Kidney (tissue), 14 donors: Measurements from ENCODE around the gene HOXB1. TPM values are rescaled to one million over a fixed set of nuclear protein-coding genes. Genes with fewer than 3 reads are reported as not detected.
A peak's percentile ranks its signal among the peaks of the same experiment; 100 is the strongest.

ENCODE experiments used
- DNase-seq, 5 donors: peaks; one replicate each; pipeline ENCODE4 v3.0.0-alpha.2; 2013 to 2020
- FAIRE-seq: peaks from 2 replicates; lab custom pipeline; 2012; peaks lifted over from hg19 to GRCh38; lab: Jason Lieb, UNC
- H3K27ac ChIP-seq, 2 donors: one replicate each; pipeline ENCODE4 v1.7.0; 2013; ENCODE audit warnings: low read depth in 2 of 2, low read length in 2 of 2, inconsistent platforms in 1 of 2
- H3K27me3 ChIP-seq: one replicate; pipeline ENCODE4 v1.7.1; 2013; ENCODE audit warnings: low read length, inconsistent platforms; ENCODE audit not compliant: control insufficient read depth, insufficient read depth
- H3K36me3 ChIP-seq, 3 donors: one replicate each; pipeline versions ENCODE4 v1.7.0 to v1.7.1; 2013; ENCODE audit warnings: low read length in 3 of 3, control low read depth in 1 of 3, inconsistent platforms in 1 of 3; ENCODE audit not compliant: insufficient read depth in 3 of 3, control insufficient read depth in 2 of 3
- H3K4me1 ChIP-seq, 3 donors: one replicate each; pipeline versions ENCODE4 v1.7.0 to v1.7.1; 2013; ENCODE audit warnings: low read length in 3 of 3, inconsistent platforms in 1 of 3, low read depth in 1 of 3; ENCODE audit not compliant: control insufficient read depth in 2 of 3, insufficient read depth in 2 of 3
- H3K4me3 ChIP-seq, 3 donors: one replicate each; pipeline versions ENCODE4 v1.7.0 to v1.8.1; 2013; ENCODE audit warnings: low read length in 3 of 3, control low read depth in 1 of 3, inconsistent platforms in 1 of 3
- H3K9ac ChIP-seq, 3 donors: one replicate each; pipeline versions ENCODE4 v1.7.0 to v1.7.1; 2013; ENCODE audit warnings: low read length in 3 of 3, control low read depth in 1 of 3, inconsistent platforms in 1 of 3
- H3K9me3 ChIP-seq, 3 donors: one replicate each; pipeline versions ENCODE4 v1.7.0 to v1.7.1; 2013; ENCODE audit warnings: low read length in 3 of 3, control low read depth in 1 of 3, inconsistent platforms in 1 of 3; ENCODE audit not compliant: control insufficient read depth in 2 of 3, insufficient read depth in 1 of 3
- CTCF ChIP-seq: IDR thresholded peaks from 3 replicates; pipeline ENCODE4 v1.5.1; 2012; ENCODE audit warnings: mild to moderate bottlenecking, moderate library complexity, borderline replicate concordance; ENCODE audit not compliant: insufficient read depth; ENCODE audit errors: extremely low read depth
- intact Hi-C: fragments of 100-400 bp; cut with DNase I; formaldehyde crosslinking; loops from one replicate; pipeline ENCODE4 v1.11.1; 2022
- polyA plus RNA-seq: library from polyadenylated mRNA; stranded (reverse); fragments of 350-450 nt; fragmentation: Illumina TruSeq; extraction: RNeasy Lipid Tissue Mini Kit (QIAGEN cat#74804); gene quantifications from one replicate; pipeline ENCODE4 v1.2.3, GENCODE V29; 2014; ENCODE audit warnings: low read depth, low replicate concordance; ENCODE audit not compliant: insufficient read depth
- total RNA-seq: library from RNA; stranded (reverse); fragmentation: NEBNext Ultra II Directional; extraction: Animal tissue kit (Norgen Biotek cat#: 25700); gene quantifications from one replicate; pipeline ENCODE4 v1.2.1, GENCODE V29; 2021
- donor health status: control.
- donor health status: control.
- donor health status: control.
- donor health status: control.
- donor health status: control.
- donor health status: DM: yes; HTN: yes; CAD: no.
- donor health status: Normal renal cell carcinoma (clear cell type).

The HOXB1 gene
- total and polyA plus RNA-seq, 2 donors from 2014 or later = not detected

GRCh38 chr17:48578616-48579470, 48.0 kb upstream of the HOXB1 start:
- Histone ChIP-seq H3K9me3 (no peaks in the 10 kb centered on the region), H3K9ac (peak overlapping the region; percentile 37 to 91 (median 43)), H3K27ac (peak overlapping the region; percentile 87 to 95), H3K4me3 (peak overlapping the region; percentile 46 to 77 (median 68)), H3K4me1 (peaks cover 5 to 21% (median 10%) of the 10 kb centered on the region in 3 donors), H3K27me3 (no peaks in the 10 kb centered on the region), H3K36me3 (peaks cover 0 to 2% (median 0%) of the 10 kb centered on the region in 3 donors)
- no peak for FAIRE-seq
- DNase-seq = peak in 1 of 5 donors; percentile 78
- no peak for TF ChIP-seq CTCF
- intact Hi-C loops = loop anchor here (5.0 kb wide), 1 partner anchor 37 kb away; no protein-coding TSS in a partner anchor

DNA sequence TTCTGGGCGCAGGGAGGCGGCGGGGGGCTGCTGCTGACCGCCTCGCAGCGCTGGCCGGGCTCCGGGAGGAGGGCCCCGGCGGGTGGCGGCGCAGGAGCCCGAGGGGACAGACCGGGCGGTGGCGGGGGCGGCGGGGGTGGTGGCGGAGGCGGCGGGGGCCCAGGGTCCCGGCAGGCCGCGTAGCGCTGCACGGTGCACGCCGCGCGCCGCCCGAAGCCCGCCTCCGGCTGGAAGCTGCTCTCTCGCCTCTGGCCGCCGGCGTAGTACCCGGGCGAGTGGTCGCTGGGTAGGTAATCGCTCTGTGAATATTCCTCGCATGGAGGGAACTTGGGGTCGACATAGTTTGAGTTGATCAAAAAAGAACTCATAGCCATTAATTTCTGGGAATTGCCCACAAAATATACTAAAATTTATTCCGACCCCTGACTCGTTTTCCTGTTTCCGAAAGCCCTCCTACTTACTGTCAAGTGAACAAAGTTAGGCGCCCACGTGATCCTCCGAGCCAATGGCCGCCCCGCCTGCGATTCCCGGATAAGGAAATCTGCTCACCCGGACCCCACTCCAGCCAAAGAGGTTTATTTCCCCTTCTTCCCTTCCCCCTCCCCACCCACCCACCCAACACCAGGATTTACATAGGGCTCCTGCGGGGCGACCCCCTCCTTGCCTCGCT, 47.3 kb upstream of the HOXB1 start, which contains the start of gene HOXB4:
TSS of gene HOXB4 (minus strand) at position 405 of the 670 bp plus-strand sequence. CDS start at position 374, 31 bp downstream.
- H3K4me3 ChIP-seq = peak within 1 kb of the TSS; percentile 68 to 77 (median 71)
- H3K27ac ChIP-seq = peak within 1 kb of the TSS; percentile 95 to 97
- no peaks in the 10 kb centered on the region for H3K36me3 ChIP-seq
- intact Hi-C loops = loop anchor here (5.0 kb wide), 1 partner anchor 36 kb away; no protein-coding TSS in a partner anchor
- H3K9me3 ChIP-seq = no peaks in the 10 kb centered on the region
- peak; percentile 93 to 95 (median 94) for DNase-seq
- peaks cover 2 to 19% (median 5%) of the 10 kb centered on the region in 3 donors for H3K4me1 ChIP-seq
- no peak for FAIRE-seq
- no peak for TF ChIP-seq CTCF
- H3K27me3 ChIP-seq = no peaks in the 10 kb centered on the region
- H3K9ac ChIP-seq = peak within 1 kb of the TSS; percentile 37 to 91 (median 44)

DNA sequence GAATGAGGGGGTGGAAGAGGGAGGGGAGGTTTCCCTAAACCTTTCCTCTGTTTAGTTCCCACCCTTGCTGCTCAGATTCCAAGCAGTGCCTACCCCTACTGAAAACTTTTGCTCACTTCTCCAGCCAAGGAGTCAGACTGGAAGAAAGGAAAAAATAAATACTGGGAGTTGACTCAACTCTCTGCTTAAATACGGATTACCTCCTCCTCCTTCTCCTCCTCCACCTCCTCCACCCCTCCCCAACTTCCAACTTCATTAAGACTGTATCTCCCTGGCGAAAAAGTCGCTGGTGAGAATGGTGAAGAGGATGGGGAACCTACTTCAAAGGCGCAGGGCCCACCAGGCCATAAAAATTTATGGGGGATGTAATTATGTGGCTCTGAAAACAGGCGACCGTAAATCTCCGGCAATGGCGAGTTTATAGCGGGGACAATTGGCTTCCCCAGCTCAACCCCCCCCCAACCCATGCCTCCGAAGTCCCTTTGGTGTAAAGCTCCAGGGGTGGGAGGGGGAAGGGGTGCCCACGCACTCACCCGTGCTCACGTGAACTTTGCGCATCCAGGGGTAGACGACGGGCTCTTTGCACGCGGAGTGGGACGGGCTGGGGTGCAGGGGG, 46.6 kb upstream of the HOXB1 start:
- no peaks in the 10 kb centered on the region for H3K36me3 ChIP-seq
- intact Hi-C loops = loop anchor here (5.0 kb wide), 1 partner anchor 35 kb away; no protein-coding TSS in a partner anchor
- peak overlapping the region; percentile 91 to 97 for H3K27ac ChIP-seq
- H3K9me3 ChIP-seq = no peaks in the 10 kb centered on the region
- no peaks in the 10 kb centered on the region for H3K27me3 ChIP-seq
- TF ChIP-seq CTCF = no peak
- DNase-seq (peak; percentile 82 to 99 (median 98)), FAIRE-seq (no peak)
- H3K4me1 ChIP-seq = peaks cover under 1 to 21% (median 5%) of the 10 kb centered on the region in 3 donors
- peak overlapping the region; percentile 51 to 77 (median 55) for H3K4me3 ChIP-seq
- peak overlapping the region; percentile 15 to 75 (median 39) for H3K9ac ChIP-seq
